SK-N-MC (cell line): ENCODE results near the gene TMOD4.

Source experiments
- EZH2 ChIP-seq: fragments of 200-600 bp; sonication (generic); IDR thresholded peaks from one replicate; pipeline ENCODE4 v1.6.1; 2017; ENCODE audit warnings: antibody characterized with exemption
- FOXP2 ChIP-seq: optimal IDR thresholded peaks from 2 replicates; pipeline ENCODE3; 2011; ENCODE audit warnings: mild to moderate bottlenecking, moderate library complexity; ENCODE audit not compliant: insufficient read depth; ENCODE audit errors: extremely low read length, control extremely low read depth
- POLR2AphosphoS5 ChIP-seq: IDR thresholded peaks from 2 replicates; pipeline ENCODE4 v1.6.1; 2012; ENCODE audit warnings: mild to moderate bottlenecking, low read depth, low read length, borderline replicate concordance

GRCh38 chr1:151147132-151147503 is 28.7 kb downstream of the TMOD4 start:
- no peak for TF ChIP-seq POLR2AphosphoS5
- no peak for TF ChIP-seq EZH2
- TF ChIP-seq FOXP2: no peak
